ENCODE measurements around the gene SNRPB2.
A peak's percentile ranks its signal among the peaks of the same experiment; 100 is the strongest.

SNRPB2 gene

GRCh38 chr20:16732506-16733152, 2.8 kb downstream of the SNRPB2 start:
- no peak for DNase-seq (ENCODE audit: low spot score)

- no peak for DNase-seq (ENCODE audit: low spot score)
These were observed 10.7 kb downstream of the SNRPB2 start for GRCh38 chr20:16740365-16741072.

- DNase-seq (ENCODE audit: low spot score) = no peak
These were observed 14.5 kb downstream of the SNRPB2 start for GRCh38 chr20:16744178-16744807.

- DNase-seq (ENCODE audit: low spot score) = no peak
These were observed 15.4 kb downstream of the SNRPB2 start for GRCh38 chr20:16745204-16745603.

DNA sequence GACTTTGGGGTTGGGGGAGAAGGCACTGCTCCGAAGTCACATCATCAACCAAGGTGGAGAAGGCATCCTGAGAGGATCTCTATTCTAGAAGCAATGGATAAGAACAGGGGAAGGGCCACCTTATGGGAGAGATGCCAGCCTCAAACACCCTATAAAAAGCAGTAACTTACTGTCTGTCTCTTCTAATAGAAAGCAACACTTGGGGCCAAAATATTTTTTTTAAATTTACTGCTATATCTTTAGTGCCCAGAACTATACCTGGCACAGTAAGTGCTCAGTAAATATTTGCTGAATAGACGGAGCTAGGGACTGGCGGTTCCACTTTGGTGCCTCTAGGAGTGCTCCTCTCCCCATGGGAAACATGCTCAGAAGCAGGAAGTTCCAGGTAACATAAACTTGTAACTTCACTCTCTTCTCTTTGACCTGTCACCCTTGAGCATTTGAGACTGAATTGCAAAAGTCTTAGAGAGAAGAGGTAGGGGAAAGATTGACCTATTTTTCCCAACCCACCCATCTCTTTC, 17.5 kb downstream of the SNRPB2 start:
- DNase-seq (ENCODE audit: low spot score) = no peak

- no peak for DNase-seq (ENCODE audit: low spot score)
These were observed 18.6 kb downstream of the SNRPB2 start, which contains the start of gene OTOR for GRCh38 chr20:16748308-16748900. OTOR (plus strand) TSS chr20:16748358; CDS start chr20:16748402, 44 bp downstream.

DNA sequence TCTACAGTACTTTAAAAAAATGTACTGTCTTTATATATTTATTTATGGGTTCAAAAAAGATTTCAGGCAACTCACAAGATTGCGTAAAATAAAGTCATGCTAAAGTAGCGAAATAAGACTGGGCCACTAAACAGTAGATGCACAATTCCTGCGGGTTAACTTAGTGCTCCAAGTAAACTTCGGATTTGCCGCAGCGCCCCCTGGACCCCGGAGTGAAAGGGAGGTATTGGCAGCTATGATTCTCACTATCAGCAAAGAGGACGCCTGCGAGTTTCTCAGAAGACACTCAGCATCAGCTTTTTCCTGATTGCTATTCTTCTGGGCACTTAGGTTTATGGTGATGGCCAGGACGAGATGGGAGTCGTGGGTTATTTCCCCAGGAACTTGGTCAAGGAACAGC, 19.7 kb downstream of the SNRPB2 start:
- DNase-seq (ENCODE audit: low spot score) = no peak

GRCh38 chr20:16752082-16752481, 22.3 kb downstream of the SNRPB2 start:
- DNase-seq (ENCODE audit: low spot score) = no peak

DNA sequence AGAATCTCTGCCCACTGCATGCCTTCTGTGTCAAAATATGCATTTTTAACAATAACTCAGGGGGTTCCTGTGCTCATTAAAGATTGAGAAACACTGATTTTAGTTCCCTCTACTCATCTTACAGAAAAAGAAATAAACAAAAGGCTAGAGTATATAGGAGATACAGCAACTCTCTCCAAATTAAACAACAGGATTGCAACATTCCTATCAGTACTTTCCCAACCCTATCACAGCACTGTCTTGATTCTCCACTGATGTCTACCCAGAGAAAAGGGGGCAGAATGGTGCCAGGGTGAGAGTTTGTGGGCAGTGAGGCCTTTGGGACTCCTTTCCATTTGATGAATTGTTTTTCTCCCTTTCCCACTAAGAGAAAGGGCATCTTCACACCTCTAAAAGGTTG, 23.1 kb downstream of the SNRPB2 start:
- no peak for DNase-seq (ENCODE audit: low spot score)

GRCh38 chr20:16758454-16759180, 28.8 kb downstream of the SNRPB2 start:
- no peak for DNase-seq (ENCODE audit: low spot score)

GRCh38 chr20:16759181-16759563, 29.3 kb downstream of the SNRPB2 start:
- peak; percentile 63 for DNase-seq (ENCODE audit: low spot score)

DNA sequence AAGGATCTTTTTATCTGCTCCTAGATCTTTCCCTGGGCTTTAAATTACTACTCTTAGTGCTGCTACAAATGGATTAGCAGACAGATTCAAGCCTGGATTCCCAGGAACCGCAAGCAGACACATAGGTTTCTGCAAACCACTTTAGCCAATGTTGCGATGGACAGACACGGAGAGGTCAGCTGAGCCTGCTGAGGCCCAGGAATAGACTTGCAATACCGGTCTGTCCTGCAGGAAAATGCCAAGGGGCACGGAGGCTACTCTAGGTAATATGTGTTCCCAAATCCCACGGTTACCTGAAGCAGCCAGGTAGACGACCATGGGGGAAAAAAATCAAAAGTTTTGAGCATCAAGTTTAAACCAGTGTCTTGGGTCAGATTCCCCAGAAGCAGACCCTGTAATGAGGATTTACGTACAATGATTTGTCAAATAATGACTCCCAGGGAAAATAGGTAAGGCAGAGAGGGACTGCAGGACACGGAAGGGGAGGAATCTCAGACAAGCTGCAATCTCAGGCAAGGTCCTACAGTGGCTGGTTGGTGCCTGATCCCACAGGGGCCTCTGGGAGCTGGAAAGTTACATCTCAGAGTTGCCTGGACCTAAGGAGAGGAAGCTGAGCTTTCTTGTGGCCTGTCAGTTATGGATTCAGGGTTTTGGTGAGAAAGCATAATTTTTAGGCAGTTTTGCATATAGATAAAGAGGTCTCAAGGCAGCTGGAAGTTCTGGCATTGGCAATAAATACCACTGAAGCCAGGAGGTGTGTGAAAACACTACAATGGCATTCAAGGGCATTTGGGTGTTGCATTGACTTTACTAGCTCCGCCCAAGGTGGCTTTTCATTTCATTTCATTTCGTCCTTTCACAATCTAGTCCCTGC, 30.8 kb downstream of the SNRPB2 start:
- DNase-seq (ENCODE audit: low spot score) = no peak

GRCh38 chr20:16761305-16761829, 31.5 kb downstream of the SNRPB2 start:
- peak; percentile 93 for DNase-seq (ENCODE audit: low spot score)

GRCh38 chr20:16764560-16764959, 34.7 kb downstream of the SNRPB2 start:
- DNase-seq (ENCODE audit: low spot score) = no peak

DNA sequence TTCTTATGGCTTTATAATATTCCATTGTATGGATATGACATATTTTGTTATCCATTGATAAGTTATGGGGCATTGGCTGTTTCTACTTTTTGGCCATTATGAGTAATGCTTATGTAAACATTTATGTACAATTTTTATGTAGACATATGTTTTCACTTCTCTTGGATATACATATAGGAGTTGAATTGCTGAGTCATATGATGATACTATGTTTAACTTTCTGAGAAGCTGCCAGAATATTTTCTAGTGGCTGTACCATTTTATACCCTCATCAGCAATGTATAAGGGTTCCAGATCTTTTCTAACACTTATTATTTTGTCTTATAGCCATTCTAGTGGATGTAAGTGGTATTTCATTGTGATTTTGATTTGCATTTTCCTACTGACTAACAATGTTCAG, 41.4 kb downstream of the SNRPB2 start:
- DNase-seq (ENCODE audit: low spot score) = no peak

- no peak for DNase-seq (ENCODE audit: low spot score)
These were observed 46.1 kb downstream of the SNRPB2 start for GRCh38 chr20:16775961-16776360.

DNA sequence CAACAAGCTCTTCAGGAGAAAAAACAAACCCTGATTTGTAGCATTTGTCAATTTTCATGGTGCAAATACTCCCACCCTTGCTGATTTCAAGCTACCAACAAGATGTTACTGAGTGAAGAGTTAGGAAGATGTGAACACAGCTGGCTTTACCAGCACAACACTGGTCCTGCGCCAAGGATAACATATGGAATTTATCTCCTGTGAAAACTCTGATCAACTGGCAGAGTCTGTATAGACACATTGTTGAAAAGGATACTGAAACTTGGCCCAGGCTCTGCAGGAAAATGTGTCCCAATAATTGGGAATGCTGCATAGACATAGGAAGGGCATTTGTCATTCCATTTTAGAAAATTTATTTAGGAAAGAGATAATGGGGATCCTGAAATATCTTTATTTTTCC, 47.3 kb downstream of the SNRPB2 start:
- no peak for DNase-seq (ENCODE audit: low spot score)

DNA sequence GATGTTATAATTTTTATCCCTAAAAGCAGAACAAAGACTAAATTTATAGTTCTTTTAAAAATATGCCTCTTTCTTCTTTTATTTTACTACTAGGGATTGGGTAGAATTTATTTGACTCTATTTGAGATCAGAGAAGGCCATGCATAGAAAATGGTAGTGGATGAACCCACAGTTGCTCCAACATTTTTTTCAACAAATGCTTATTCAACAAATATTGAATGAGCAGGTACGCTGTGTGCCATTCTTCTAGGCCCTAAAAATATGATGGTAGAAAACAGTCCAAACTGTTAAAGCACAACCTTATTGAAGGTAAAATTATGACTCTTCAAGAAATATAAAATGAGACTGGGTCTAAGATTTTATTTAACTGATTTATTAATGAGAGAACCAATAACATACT, 48.3 kb downstream of the SNRPB2 start:
- DNase-seq (ENCODE audit: low spot score) = no peak

- DNase-seq (ENCODE audit: low spot score) = no peak
These were observed 51.7 kb downstream of the SNRPB2 start for GRCh38 chr20:16781496-16781895.

DNA sequence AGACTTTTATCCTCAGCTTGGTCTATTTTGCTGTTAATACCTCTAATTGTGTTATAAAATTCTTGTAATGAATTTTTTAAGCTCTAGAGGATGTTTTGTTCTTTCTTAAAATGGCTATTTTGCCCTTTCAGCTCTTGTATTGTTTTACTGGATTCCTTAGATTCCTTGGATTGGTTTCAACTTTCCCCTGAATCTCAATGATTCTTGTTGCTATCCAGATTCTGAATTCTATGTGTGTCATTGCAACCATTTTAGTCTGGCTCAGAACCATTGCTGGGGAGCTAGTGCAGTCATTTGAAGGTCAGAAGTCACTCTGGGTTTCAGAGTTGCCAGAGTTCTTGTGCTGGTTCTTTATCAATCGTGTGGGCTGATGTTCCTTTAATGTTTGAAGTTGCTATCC, 55.4 kb downstream of the SNRPB2 start:
- no peak for DNase-seq (ENCODE audit: low spot score)

All from COLO829 (cell line).